Esophagus squamous epithelium (tissue), 5 donors: ENCODE results near the gene HDAC8. TPM values are rescaled to one million over a fixed set of nuclear protein-coding genes. Genes with fewer than 3 reads are reported as not detected.
"Not testable (repeated sequence)": the region's sequence is repeated elsewhere in the genome, so short reads cannot be mapped to it uniquely, and the experiment has no call there.

ENCODE experiments used
- DNase-seq: peaks from one replicate; lab custom pipeline; 2025; lab: John Stamatoyannopoulos, UW
- H3K27ac ChIP-seq, 4 donors: fragments of 200-600 bp; sonication (generic); one replicate each; pipeline ENCODE4 v1.5.1; 2016 to 2019; ENCODE audit warnings: mild to moderate bottlenecking in 1 of 4
- H3K27me3 ChIP-seq, 4 donors: fragments of 200-600 bp; sonication (generic); 1 replicate in 3 of 4; 2 replicates in 1 of 4; pipeline versions ENCODE4 v1.5.1 to v1.6.0; 2017 to 2021; ENCODE audit warnings: antibody characterized with exemption in 1 of 4
- H3K36me3 ChIP-seq, 3 donors: fragments of 200-600 bp; sonication (generic); one replicate each; pipeline ENCODE4 v1.5.1; 2016 to 2019
- H3K4me1 ChIP-seq, 3 donors: fragments of 200-600 bp; sonication (generic); one replicate each; pipeline ENCODE4 v1.5.1; 2017 to 2019
- H3K4me3 ChIP-seq, 4 donors: fragments of 200-600 bp; sonication (generic); 1 replicate in 3 of 4; 2 replicates in 1 of 4; pipeline ENCODE4 v1.5.1; 2016 to 2019; ENCODE audit warnings: mild to moderate bottlenecking in 2 of 4, moderate library complexity in 1 of 4
- H3K9me3 ChIP-seq, 3 donors: fragments of 200-600 bp; sonication (generic); one replicate each; pipeline ENCODE4 v1.5.1; 2016 to 2019
- POLR2A ChIP-seq, 4 donors: fragments of 450-650 bp; IDR thresholded peaks; one replicate each; pipeline ENCODE4 v1.6.1; 2017; ENCODE audit warnings: antibody characterized with exemption in 4 of 4, mild to moderate bottlenecking in 4 of 4, moderate library complexity in 3 of 4
- WGBS, 2 donors: methylation state at CpG; one replicate each; pipeline ENCODE4 v1.1.5; 2018; 5-methylcytosine and 5-hydroxymethylcytosine counted together
- intact Hi-C: fragments of 100-400 bp; cut with DNase I; formaldehyde crosslinking; loops from one replicate; pipeline ENCODE4 v1.15.0; 2022
- total RNA-seq, 4 donors: library from RNA; depleted of rRNA; stranded (reverse); fragments of >200 nt; gene quantifications; one replicate each; pipeline ENCODE4 v1.1.0, GENCODE V29; 2016
- TF ChIP-seq, protein P1 (sequence below), 6 experiments: fragments of 450-650 bp in 4 of 6; fragments of 200-600 bp in 2 of 6; sonication (generic) in 2 of 6; IDR thresholded peaks; one replicate each; pipeline ENCODE4 v1.5.1; 2016 to 2019; ENCODE audit warnings: antibody characterized with exemption in 6 of 6, mild to moderate bottlenecking in 4 of 6, moderate library complexity in 4 of 6
- donor health status: DM: yes; HTN: yes; CAD: no.

HDAC8 gene
- total RNA-seq, 4 donors from 2014 or later: 16.8 to 26.9 (median 18.0) TPM

DNA sequence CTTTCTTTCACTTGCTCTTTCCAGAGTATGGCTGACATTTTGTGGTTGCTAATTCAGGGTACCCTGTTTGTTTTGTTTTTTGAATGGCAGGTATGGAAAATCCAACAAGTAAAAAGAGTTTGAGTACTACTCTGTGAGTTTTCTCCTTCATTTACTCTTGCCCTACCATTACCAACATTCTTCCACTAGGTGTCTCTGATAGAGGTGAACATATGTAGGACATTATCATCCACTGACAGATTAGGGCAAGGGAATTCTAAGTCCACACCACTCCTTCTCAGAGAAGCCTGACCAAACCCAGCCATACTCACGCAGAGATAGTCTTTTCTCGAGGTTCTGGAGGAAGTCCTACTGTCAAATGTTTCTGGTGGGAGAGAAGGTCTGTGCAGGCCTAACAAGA is 36.7 kb upstream of the HDAC8 start:
- Histone ChIP-seq H3K36me3 (peaks cover 0 to 11% (median 0%) of the 10 kb centered on the region in 3 donors), H3K4me1 (no peaks in the 10 kb centered on the region), H3K27ac (no peak overlapping the region), H3K27me3 (no peaks in the 10 kb centered on the region), H3K4me3 (no peak overlapping the region), H3K9me3 (no peaks in the 10 kb centered on the region)
- 66 to 80% methylated on average over 1 to 2 of the region's 2 CpGs for WGBS, 2 donors
- intact Hi-C loops: no loop called here
- DNase-seq: no peak
- TF ChIP-seq, protein P1, sequence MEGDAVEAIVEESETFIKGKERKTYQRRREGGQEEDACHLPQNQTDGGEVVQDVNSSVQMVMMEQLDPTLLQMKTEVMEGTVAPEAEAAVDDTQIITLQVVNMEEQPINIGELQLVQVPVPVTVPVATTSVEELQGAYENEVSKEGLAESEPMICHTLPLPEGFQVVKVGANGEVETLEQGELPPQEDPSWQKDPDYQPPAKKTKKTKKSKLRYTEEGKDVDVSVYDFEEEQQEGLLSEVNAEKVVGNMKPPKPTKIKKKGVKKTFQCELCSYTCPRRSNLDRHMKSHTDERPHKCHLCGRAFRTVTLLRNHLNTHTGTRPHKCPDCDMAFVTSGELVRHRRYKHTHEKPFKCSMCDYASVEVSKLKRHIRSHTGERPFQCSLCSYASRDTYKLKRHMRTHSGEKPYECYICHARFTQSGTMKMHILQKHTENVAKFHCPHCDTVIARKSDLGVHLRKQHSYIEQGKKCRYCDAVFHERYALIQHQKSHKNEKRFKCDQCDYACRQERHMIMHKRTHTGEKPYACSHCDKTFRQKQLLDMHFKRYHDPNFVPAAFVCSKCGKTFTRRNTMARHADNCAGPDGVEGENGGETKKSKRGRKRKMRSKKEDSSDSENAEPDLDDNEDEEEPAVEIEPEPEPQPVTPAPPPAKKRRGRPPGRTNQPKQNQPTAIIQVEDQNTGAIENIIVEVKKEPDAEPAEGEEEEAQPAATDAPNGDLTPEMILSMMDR (IDR thresholded peaks at IDR 0.05): peak in 3 of 6 experiments; percentile 10 to 32 (median 19)
- no peak for TF ChIP-seq POLR2A (IDR thresholded peaks at IDR 0.05)

DNA sequence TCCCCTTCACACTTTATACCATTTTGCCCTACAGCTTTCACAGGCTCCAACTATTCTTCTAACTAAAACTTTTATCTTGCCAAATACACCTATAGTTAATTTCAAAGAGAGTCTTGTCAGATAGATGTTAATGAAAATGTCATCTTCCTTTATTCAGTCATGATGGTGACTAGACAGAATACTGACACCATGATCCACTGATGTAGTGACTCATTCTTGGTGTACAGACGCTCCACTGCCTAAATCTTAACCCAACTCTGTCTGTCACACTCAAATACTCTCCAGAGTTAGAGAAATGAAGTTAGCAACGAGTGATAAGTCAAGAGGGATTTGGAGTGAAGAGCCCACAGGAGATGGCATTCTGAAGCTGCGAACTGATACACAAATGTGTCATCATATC is 32.1 kb upstream of the HDAC8 start:
- TF ChIP-seq, protein P1 (IDR thresholded peaks at IDR 0.05): no peak
- no peak for TF ChIP-seq POLR2A (IDR thresholded peaks at IDR 0.05)
- WGBS, 2 donors: 55 to 63% methylated on average over 2 to 3 of the region's 3 CpGs
- no peaks in the 10 kb centered on the region for H3K9me3 ChIP-seq
- no peak for DNase-seq
- H3K36me3 ChIP-seq: peaks cover 0 to 11% (median 0%) of the 10 kb centered on the region in 3 donors
- H3K4me3 ChIP-seq: no peak overlapping the region
- no peak overlapping the region for H3K27ac ChIP-seq
- no peaks in the 10 kb centered on the region for H3K27me3 ChIP-seq
- H3K4me1 ChIP-seq: no peaks in the 10 kb centered on the region
- intact Hi-C loops: no loop called here

DNA sequence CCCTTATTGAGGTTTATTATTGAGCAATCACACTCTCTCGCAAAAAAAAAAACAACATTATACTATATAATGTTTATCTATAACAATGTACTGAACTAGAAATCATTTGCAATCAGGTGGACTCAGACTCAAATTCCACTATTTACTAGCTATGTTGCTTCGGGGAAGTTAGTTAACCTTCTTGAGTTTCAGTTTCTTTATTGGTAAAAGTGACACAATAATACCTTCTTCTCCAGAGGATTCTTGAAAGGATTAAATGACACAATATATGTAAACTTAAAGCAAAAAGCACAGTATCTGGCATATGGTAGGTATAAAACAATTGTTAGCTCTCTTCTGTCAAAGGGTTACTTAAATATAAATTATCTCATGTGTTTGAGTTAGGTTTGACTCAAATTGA is 31.5 kb upstream of the HDAC8 start:
- H3K4me3 ChIP-seq: no peak overlapping the region
- no peaks in the 10 kb centered on the region for H3K27me3 ChIP-seq
- peaks cover 0 to 11% (median 0%) of the 10 kb centered on the region in 3 donors for H3K36me3 ChIP-seq
- no peaks in the 10 kb centered on the region for H3K4me1 ChIP-seq
- intact Hi-C loops: no loop called here
- WGBS, 2 donors: 75 to 77% methylated on average over 2 of the region's 2 CpGs
- no peaks in the 10 kb centered on the region for H3K9me3 ChIP-seq
- no peak for DNase-seq
- TF ChIP-seq POLR2A (IDR thresholded peaks at IDR 0.05): no peak
- TF ChIP-seq, protein P1 (IDR thresholded peaks at IDR 0.05): no peak
- H3K27ac ChIP-seq: no peak overlapping the region

DNA sequence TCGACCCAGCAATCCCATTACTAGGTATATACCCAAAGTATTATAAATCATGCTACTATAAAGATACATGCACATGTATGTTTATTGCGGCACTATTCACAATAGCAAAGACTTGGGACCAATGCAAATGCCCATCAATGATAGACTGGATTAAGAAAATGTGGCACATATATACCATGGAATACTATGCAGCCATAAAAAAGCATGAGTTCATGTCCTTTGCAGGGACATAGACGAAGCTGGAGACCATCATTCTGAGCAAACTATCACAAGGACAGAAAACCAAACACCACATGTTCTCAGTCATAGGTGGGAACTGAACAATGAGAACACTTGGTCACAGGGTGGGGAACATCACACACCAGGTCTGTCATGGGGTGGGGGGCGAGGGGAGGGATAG is 18.4 kb upstream of the HDAC8 start:
- intact Hi-C loops, H3K27me3 ChIP-seq, H3K36me3 ChIP-seq, H3K4me3 ChIP-seq, H3K9me3 ChIP-seq, H3K27ac ChIP-seq, DNase-seq, H3K4me1 ChIP-seq: not testable (repeated sequence)
- 72 to 96% methylated on average over 2 to 3 of the region's 4 CpGs for WGBS, 2 donors

- Histone ChIP-seq H3K27me3 (no peaks in the 10 kb centered on the region), H3K36me3 (peaks cover 0 to 20% (median 0%) of the 10 kb centered on the region in 3 donors), H3K4me3 (no peak overlapping the region), H3K4me1 (no peaks in the 10 kb centered on the region), H3K27ac (no peak overlapping the region), H3K9me3 (peaks cover 0 to 7% (median 0%) of the 10 kb centered on the region in 3 donors)
- 84 to 90% methylated on average over 3 of the region's 3 CpGs for WGBS, 2 donors
- TF ChIP-seq, protein P1 (IDR thresholded peaks at IDR 0.05): no peak
- intact Hi-C loops: no loop called here
- DNase-seq: no peak
Observed at GRCh38 chrX:72584163-72584562, 11.5 kb upstream of the HDAC8 start.
